Ishikawa (cell line): ENCODE measurements around the gene ACYP1.

Source experiments
- CEBPB ChIP-seq: IDR thresholded peaks from 2 replicates; pipeline ENCODE4 v1.6.1; 2012
- CREB1 ChIP-seq: IDR thresholded peaks from 2 replicates; pipeline ENCODE4 v1.6.1; 2012; ENCODE audit warnings: low read depth
- EGR1 ChIP-seq: IDR thresholded peaks from 2 replicates; pipeline ENCODE4 v1.6.1; 2012
- EP300 ChIP-seq: IDR thresholded peaks from 2 replicates; pipeline ENCODE4 v1.6.1; 2012; ENCODE audit warnings: borderline replicate concordance
- FOXM1 ChIP-seq: IDR thresholded peaks from 2 replicates; pipeline ENCODE4 v1.6.1; 2012; ENCODE audit warnings: low read depth, borderline replicate concordance
- NFIC ChIP-seq: IDR thresholded peaks from 2 replicates; pipeline ENCODE4 v1.6.1; 2012
- RAD21 ChIP-seq: IDR thresholded peaks from 2 replicates; pipeline ENCODE4 v1.6.1; 2012; ENCODE audit warnings: low read depth
- TAF1 ChIP-seq: IDR thresholded peaks from 2 replicates; pipeline ENCODE4 v1.6.1; 2012; ENCODE audit warnings: low read depth, mild to moderate bottlenecking
- TCF12 ChIP-seq: IDR thresholded peaks from 2 replicates; pipeline ENCODE4 v1.6.1; 2012; ENCODE audit warnings: low read depth
- TEAD4 ChIP-seq: IDR thresholded peaks from 2 replicates; pipeline ENCODE4 v1.6.1; 2012
- YY1 ChIP-seq: IDR thresholded peaks from 2 replicates; pipeline ENCODE4 v1.6.1; 2012; ENCODE audit warnings: low read depth
- ZBTB7A ChIP-seq: IDR thresholded peaks from 2 replicates; pipeline ENCODE4 v1.6.1; 2012; ENCODE audit warnings: low read depth
- TF ChIP-seq, protein P1 (sequence below): IDR thresholded peaks from 2 replicates; pipeline ENCODE4 v1.6.1; 2012; ENCODE audit warnings: low read depth, mild to moderate bottlenecking

ACYP1 gene

DNA sequence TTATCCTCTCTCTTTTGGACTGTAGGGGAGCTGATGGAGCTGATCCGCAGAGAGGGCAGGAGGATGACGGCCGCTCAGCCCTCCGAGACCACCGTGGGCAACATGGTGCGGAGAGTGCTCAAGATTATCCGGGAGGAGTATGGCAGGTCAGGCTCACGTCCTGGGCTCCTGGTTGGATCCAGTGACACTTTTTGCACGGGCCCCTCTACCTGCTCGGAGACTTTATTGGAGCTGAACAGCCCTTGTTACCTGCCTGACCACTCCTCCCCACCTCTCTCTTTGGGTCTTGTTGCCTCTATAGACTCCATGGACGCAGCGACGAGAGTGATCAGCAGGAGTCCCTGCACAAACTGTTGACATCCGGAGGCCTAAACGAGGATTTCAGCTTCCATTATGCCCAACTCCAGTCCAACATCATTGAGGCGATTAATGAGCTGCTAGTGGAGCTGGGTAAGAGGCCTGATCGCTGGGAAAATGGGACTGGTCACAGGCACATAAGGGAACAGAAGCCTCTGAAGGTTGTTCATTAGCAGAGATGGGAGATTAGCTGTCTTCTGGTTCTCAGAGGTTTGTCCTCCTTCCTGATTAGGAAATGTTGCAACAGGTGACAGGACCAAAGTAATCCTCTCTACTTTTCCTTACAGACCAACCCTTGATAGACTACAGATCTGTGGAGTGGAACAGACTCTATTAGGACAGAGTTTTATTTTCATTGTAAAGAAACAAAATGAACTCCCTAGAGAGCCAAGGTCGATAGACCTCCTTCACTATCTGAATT lies 60.4 kb downstream of the ACYP1 start:
- TF ChIP-seq ZBTB7A (no peak), RAD21 (no peak), TCF12 (no peak), FOXM1 (no peak), TAF1 (no peak), YY1 (no peak), CEBPB (no peak), CREB1 (no peak), NFIC (no peak), EP300 (no peak), TEAD4 (no peak), EGR1 (no peak)
- TF ChIP-seq, protein P1, sequence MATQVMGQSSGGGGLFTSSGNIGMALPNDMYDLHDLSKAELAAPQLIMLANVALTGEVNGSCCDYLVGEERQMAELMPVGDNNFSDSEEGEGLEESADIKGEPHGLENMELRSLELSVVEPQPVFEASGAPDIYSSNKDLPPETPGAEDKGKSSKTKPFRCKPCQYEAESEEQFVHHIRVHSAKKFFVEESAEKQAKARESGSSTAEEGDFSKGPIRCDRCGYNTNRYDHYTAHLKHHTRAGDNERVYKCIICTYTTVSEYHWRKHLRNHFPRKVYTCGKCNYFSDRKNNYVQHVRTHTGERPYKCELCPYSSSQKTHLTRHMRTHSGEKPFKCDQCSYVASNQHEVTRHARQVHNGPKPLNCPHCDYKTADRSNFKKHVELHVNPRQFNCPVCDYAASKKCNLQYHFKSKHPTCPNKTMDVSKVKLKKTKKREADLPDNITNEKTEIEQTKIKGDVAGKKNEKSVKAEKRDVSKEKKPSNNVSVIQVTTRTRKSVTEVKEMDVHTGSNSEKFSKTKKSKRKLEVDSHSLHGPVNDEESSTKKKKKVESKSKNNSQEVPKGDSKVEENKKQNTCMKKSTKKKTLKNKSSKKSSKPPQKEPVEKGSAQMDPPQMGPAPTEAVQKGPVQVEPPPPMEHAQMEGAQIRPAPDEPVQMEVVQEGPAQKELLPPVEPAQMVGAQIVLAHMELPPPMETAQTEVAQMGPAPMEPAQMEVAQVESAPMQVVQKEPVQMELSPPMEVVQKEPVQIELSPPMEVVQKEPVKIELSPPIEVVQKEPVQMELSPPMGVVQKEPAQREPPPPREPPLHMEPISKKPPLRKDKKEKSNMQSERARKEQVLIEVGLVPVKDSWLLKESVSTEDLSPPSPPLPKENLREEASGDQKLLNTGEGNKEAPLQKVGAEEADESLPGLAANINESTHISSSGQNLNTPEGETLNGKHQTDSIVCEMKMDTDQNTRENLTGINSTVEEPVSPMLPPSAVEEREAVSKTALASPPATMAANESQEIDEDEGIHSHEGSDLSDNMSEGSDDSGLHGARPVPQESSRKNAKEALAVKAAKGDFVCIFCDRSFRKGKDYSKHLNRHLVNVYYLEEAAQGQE = no peak
